Progenitor cell of endocrine pancreas (in vitro differentiated cells): ENCODE data around the gene CBX2. TPM values are rescaled to one million over a fixed set of nuclear protein-coding genes. Genes with fewer than 3 reads are reported as not detected.

ENCODE experiments used
- DNase-seq: peaks from one replicate; pipeline ENCODE4 v3.0.0; 2021; ENCODE audit warnings: low spot score; ENCODE audit not compliant: unreplicated experiment
- H3K27ac Mint-ChIP-seq: 2 replicates; pipeline ENCODE4 v1.8.0; 2021; ENCODE audit warnings: mild to moderate bottlenecking, moderate library complexity, mixed read lengths
- H3K27me3 Mint-ChIP-seq: 2 replicates; pipeline ENCODE4 v1.8.0; 2021; ENCODE audit warnings: mixed read lengths
- H3K36me3 Mint-ChIP-seq: 2 replicates; pipeline ENCODE4 v1.8.0; 2022; ENCODE audit warnings: mixed read lengths; ENCODE audit not compliant: insufficient read depth
- H3K4me1 Mint-ChIP-seq: 2 replicates; pipeline ENCODE4 v1.8.0; 2021; ENCODE audit warnings: low read depth, mixed read lengths
- H3K4me3 Mint-ChIP-seq: 2 replicates; pipeline ENCODE4 v1.8.0; 2021; ENCODE audit warnings: low read depth, mild to moderate bottlenecking, moderate library complexity, mixed read lengths
- H3K9me3 Mint-ChIP-seq: 2 replicates; pipeline ENCODE4 v1.8.0; 2021; ENCODE audit warnings: low read depth, mixed read lengths
- total RNA-seq: library from RNA; stranded (reverse); gene quantifications from 2 replicates; pipeline ENCODE4 v1.2.1, GENCODE V29; 2021
- TF ChIP-seq, protein P1 (sequence below): fragments of 200-600 bp; sonication (generic); IDR thresholded peaks from one replicate; pipeline ENCODE4 v1.5.0; 2021; ENCODE audit warnings: antibody characterized with exemption, mild to moderate bottlenecking; ENCODE audit not compliant: unreplicated experiment

CBX2 gene
- total RNA-seq, 1 donor from 2014 or later: 111 TPM

GRCh38 chr17:79814974-79815835 lies 37.3 kb downstream of the CBX2 start:
- TF ChIP-seq, protein P1, sequence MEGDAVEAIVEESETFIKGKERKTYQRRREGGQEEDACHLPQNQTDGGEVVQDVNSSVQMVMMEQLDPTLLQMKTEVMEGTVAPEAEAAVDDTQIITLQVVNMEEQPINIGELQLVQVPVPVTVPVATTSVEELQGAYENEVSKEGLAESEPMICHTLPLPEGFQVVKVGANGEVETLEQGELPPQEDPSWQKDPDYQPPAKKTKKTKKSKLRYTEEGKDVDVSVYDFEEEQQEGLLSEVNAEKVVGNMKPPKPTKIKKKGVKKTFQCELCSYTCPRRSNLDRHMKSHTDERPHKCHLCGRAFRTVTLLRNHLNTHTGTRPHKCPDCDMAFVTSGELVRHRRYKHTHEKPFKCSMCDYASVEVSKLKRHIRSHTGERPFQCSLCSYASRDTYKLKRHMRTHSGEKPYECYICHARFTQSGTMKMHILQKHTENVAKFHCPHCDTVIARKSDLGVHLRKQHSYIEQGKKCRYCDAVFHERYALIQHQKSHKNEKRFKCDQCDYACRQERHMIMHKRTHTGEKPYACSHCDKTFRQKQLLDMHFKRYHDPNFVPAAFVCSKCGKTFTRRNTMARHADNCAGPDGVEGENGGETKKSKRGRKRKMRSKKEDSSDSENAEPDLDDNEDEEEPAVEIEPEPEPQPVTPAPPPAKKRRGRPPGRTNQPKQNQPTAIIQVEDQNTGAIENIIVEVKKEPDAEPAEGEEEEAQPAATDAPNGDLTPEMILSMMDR: no peak
- Mint-ChIP-seq H3K9me3 (no peaks in the 10 kb centered on the region), H3K4me1 (peaks cover 20% of the 10 kb centered on the region), H3K36me3 (no peaks in the 10 kb centered on the region), H3K4me3 (no peak overlapping the region), H3K27ac (no peak overlapping the region), H3K27me3 (peaks cover 62% of the 10 kb centered on the region)
- no peak for DNase-seq

- Mint-ChIP-seq H3K27ac (peak overlapping the region; percentile 37), H3K36me3 (no peaks in the 10 kb centered on the region)
These were observed 38.0 kb downstream of the CBX2 start for GRCh38 chr17:79815836-79816461.

DNA sequence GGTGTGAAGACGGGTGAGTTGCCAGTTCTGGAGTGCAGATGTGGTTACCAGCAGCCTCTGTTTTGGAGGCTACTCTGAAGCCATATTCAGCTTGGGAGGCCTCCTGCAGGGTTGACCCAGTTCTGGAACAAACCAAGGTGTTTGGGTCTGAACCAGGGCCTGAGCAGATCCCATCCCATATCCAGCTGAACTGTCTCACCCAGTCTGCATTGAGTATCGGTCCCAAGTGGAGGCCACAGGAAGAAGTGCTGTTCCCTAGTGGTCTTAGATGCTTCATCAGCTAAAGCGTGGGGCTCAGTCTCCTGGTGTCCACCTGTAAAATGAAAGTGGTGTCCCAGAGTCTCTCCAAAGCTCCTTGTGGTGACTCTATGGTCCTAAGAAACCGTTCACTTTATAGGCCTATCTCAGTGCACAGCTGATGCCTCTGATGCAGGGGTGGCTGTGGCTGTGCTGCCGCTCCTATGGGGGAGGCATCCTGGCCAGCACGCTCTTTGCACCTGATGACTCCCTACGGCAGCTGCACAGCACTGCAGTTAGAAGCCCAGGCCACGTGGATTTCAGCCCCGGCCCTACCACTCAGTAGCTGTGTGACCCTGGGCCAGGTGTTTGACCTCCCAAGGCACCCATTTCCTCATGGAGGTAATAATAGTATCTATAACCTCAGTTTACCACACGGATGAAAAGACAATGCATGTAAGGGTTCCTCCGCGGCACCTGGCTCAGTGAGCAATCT lies 40.2 kb downstream of the CBX2 start:
- Mint-ChIP-seq H3K27ac (no peak overlapping the region), H3K4me1 (peaks cover 24% of the 10 kb centered on the region), H3K4me3 (no peak overlapping the region), H3K36me3 (no peaks in the 10 kb centered on the region), H3K9me3 (peaks cover 3% of the 10 kb centered on the region), H3K27me3 (peaks cover 50% of the 10 kb centered on the region)
- no peak for DNase-seq
- TF ChIP-seq, protein P1: no peak

More at GRCh38 chr17:79815836-79816461, 38.0 kb downstream of the CBX2 start:
- H3K4me3 Mint-ChIP-seq: peak overlapping the region; percentile 45
- DNase-seq: no peak
- H3K9me3 Mint-ChIP-seq: no peaks in the 10 kb centered on the region
- peaks cover 19% of the 10 kb centered on the region for H3K4me1 Mint-ChIP-seq
- TF ChIP-seq, protein P1: no peak
- H3K27me3 Mint-ChIP-seq: peaks cover 61% of the 10 kb centered on the region

DNA sequence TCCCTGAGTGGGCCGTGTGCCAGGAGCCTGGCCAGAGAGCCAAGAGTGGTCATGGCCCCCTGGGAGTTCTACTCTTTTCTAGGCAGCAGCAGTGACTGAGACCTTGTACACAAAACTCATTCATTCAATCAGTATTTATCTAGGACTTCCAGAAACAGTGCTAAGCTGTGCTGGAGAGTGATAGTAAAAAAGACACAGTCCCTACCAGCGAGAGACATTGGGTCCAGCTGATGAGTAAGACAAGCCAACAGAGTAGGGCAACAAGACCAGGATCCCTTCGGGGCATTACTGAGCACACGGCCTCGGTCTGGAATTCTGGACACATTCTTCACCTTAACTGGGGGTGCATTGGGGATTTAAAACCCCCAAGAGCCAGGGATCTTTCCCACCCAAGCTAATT lies 41.1 kb downstream of the CBX2 start:
- DNase-seq: no peak
- Mint-ChIP-seq H3K4me3 (no peak overlapping the region), H3K27ac (no peak overlapping the region), H3K9me3 (peaks cover 3% of the 10 kb centered on the region), H3K4me1 (peaks cover 24% of the 10 kb centered on the region), H3K36me3 (no peaks in the 10 kb centered on the region), H3K27me3 (peaks cover 50% of the 10 kb centered on the region)
- TF ChIP-seq, protein P1: no peak
